Effector memory CD8-positive, alpha-beta T cell (primary cell): Measurements from ENCODE around the gene MAP3K2.

Source experiments
- ATAC-seq: fragments of 150-1000 bp; cut with Tn5 transposase; replicated peaks from 2 replicates; pipeline ENCODE4 v1.10.0; 2021; ENCODE audit warnings: mild to moderate bottlenecking, moderate library complexity
- DNase-seq, 3 experiments: peaks; one replicate each; pipeline ENCODE4 v3.0.0; 2021
- H3K27ac Mint-ChIP-seq, 2 donors: one replicate each; pipeline ENCODE4 v1.8.0; 2022; ENCODE audit warnings: mild to moderate bottlenecking in 2 of 2, mixed read lengths in 2 of 2, moderate library complexity in 2 of 2
- H3K27me3 Mint-ChIP-seq, 2 donors: one replicate each; pipeline ENCODE4 v1.8.0; 2022; ENCODE audit warnings: mixed read lengths in 2 of 2
- H3K36me3 Mint-ChIP-seq: one replicate; pipeline ENCODE4 v1.8.0; 2022; ENCODE audit warnings: mild to moderate bottlenecking, moderate library complexity, mixed read lengths; ENCODE audit not compliant: insufficient read depth
- H3K4me1 Mint-ChIP-seq, 2 donors: one replicate each; pipeline ENCODE4 v1.8.0; 2022; ENCODE audit warnings: low read depth in 2 of 2, mixed read lengths in 2 of 2
- H3K4me3 Mint-ChIP-seq, 2 donors: one replicate each; pipeline ENCODE4 v1.8.0; 2022; ENCODE audit warnings: mild to moderate bottlenecking in 2 of 2, mixed read lengths in 2 of 2, moderate library complexity in 2 of 2
- H3K9me3 Mint-ChIP-seq, 2 donors: one replicate each; pipeline ENCODE4 v1.8.0; 2022; ENCODE audit warnings: mixed read lengths in 2 of 2

Gene MAP3K2

DNA sequence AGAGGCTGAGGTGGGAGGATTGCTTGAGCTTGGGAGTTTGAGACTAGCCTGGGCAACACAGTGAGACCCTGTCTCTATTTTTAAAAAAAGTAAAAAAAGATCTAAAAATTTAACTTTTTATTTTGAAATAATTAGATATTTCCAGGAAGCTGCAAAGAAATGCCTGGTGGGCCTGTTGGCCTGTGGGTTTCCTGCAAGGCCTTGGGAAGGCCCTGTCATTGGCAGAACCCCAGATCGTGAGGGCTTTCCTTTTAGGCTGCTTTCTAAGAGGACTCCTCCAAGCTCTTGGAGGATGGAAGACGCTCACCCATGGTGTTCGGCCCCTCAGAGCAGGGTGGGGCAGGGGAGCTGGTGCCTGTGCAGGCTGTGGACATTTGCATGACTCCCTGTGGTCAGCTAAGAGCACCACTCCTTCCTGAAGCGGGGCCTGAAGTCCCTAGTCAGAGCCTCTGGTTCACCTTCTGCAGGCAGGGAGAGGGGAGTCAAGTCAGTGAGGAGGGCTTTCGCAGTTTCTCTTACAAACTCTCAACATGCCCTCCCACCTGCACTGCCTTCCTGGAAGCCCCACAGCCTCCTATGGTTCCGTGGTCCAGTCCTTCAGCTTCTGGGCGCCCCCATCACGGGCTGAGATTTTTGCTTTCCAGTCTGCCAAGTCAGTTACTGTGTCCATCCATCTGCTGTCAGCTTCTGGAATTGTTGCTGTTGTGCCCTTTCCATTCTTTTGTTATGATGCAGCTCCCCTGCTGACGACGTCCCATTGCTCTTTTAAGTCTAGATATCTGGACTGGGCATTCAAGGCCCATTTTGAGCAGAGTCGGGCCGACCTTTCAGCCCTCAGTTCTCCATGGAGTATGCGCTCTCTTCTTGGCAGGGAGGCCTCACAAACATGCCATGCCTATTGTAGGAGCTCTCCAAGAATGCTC, 37.1 kb upstream of the MAP3K2 start:
- Mint-ChIP-seq H3K4me1 (peaks cover 6 to 8% of the 10 kb centered on the region in 2 donors), H3K4me3 (no peak overlapping the region), H3K27me3 (peaks cover 44 to 65% of the 10 kb centered on the region in 2 donors), H3K36me3 (peaks cover 2% of the 10 kb centered on the region), H3K27ac (no peak overlapping the region), H3K9me3 (no peaks in the 10 kb centered on the region)
- DNase-seq, result no peak
- no peak for ATAC-seq

DNA sequence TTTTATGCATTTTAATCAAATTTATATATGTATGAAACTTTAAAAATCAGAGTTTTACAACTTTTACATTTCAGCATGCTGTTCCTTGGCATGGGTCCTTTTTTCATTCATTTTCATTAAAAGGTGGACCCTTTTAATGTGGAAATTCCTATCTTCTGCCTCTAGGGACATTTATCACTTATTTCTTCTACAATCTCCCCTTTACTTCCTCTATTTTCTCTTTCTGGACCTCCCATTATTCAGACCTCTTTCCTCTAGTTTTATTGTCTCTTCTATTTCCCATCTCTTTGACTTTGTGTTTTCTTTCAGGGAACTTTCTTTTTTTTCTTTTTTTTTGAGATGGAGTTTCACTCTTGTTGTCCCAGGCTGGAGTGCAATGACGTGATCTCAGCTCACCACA, 36.1 kb upstream of the MAP3K2 start:
- ATAC-seq (no peak), DNase-seq (no peak)
- Mint-ChIP-seq H3K4me1 (peaks cover 6 to 8% of the 10 kb centered on the region in 2 donors), H3K4me3 (peak overlapping the region; percentile 2 to 59), H3K27ac (no peak overlapping the region), H3K9me3 (no peaks in the 10 kb centered on the region), H3K36me3 (peaks cover 2% of the 10 kb centered on the region), H3K27me3 (peaks cover 44 to 66% of the 10 kb centered on the region in 2 donors)

DNA sequence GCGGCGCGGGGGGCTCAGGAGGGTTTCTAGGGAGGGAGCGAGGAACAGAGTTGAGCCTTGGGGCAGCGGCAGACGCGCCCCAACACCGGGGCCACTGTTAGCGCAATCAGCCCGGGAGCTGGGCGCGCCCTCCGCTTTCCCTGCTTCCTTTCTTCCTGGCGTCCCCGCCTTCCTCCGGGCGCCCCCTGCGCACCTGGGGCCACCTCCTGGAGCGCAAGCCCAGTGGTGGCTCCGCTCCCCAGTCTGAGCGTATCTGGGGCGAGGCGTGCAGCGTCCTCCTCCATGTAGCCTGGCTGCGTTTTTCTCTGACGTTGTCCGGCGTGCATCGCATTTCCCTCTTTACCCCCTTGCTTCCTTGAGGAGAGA, 35.7 kb upstream of the MAP3K2 start:
- Mint-ChIP-seq H3K9me3 (no peaks in the 10 kb centered on the region), H3K27me3 (peaks cover 44 to 66% of the 10 kb centered on the region in 2 donors), H3K4me3 (peak overlapping the region; percentile 2 to 59), H3K36me3 (peaks cover 2% of the 10 kb centered on the region), H3K4me1 (peaks cover 6 to 8% of the 10 kb centered on the region in 2 donors), H3K27ac (no peak overlapping the region)
- ATAC-seq, result peak; percentile 38
- DNase-seq, result no peak

DNA sequence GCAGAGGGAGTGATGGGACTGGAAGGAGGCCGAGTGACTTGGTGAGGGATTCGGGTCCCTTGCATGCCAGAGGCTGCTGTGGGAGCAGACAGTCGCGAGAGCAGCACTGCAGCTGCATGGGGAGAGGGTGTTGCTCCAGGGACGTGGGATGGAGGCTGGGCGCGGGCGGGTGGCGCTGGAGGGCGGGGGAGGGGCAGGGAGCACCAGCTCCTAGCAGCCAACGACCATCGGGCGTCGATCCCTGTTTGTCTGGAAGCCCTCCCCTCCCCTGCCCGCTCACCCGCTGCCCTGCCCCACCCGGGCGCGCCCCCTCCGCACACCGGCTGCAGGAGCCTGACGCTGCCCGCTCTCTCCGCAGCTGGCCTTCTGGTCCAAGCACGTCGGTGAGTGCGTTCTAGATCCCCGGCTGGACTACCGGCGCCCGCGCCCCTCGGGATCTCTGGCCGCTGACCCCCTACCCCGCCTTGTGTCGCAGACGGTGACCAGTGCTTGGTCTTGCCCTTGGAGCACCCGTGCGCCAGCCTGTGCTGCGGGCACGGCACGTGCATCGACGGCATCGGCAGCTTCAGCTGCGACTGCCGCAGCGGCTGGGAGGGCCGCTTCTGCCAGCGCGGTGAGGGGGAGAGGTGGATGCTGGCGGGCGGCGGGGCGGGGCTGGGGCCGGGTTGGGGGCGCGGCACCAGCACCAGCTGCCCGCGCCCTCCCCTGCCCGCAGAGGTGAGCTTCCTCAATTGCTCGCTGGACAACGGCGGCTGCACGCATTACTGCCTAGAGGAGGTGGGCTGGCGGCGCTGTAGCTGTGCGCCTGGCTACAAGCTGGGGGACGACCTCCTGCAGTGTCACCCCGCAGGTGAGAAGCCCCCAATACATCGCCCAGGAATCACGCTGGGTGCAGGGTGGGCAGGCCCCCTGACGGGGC, 35.0 kb upstream of the MAP3K2 start:
- H3K9me3 Mint-ChIP-seq, result no peaks in the 10 kb centered on the region

DNA sequence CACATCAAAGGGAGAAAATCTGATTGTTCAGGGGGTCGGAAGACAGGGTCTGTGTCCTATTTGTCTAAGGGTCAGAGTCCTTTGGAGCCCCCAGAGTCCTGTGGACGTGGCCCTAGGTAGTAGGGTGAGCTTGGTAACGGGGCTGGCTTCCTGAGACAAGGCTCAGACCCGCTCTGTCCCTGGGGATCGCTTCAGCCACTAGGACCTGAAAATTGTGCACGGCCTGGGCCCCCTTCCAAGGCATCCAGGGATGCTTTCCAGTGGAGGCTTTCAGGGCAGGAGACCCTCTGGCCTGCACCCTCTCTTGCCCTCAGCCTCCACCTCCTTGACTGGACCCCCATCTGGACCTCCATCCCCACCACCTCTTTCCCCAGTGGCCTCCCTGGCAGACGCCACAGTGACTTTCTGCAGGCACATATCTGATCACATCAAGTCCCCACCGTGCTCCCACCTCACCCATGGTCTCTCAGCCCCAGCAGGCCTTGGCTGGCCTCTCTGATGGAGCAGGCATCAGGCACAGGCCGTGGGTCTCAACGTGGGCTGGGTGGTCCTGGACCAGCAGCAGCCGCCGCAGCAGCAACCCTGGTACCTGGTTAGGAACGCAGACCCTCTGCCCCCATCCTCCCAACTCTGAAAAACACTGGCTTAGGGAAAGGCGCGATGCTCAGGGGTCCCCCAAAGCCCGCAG, 34.2 kb upstream of the MAP3K2 start:
- no peaks in the 10 kb centered on the region for H3K9me3 Mint-ChIP-seq
- H3K4me3 Mint-ChIP-seq, result peak overlapping the region; percentile 43 to 57
- no peak for ATAC-seq
- no peak for DNase-seq
- peaks cover 44 to 66% of the 10 kb centered on the region in 2 donors for H3K27me3 Mint-ChIP-seq
- H3K4me1 Mint-ChIP-seq, result peaks cover 11% of the 10 kb centered on the region in 2 donors
- H3K27ac Mint-ChIP-seq, result no peak overlapping the region
- H3K36me3 Mint-ChIP-seq, result peaks cover 2% of the 10 kb centered on the region

More for the DNA sequence above, 35.0 kb upstream of the MAP3K2 start:
- H3K4me1 Mint-ChIP-seq, result peaks cover 6 to 8% of the 10 kb centered on the region in 2 donors
- ATAC-seq (peak; percentile 78), DNase-seq (peak in 1 of 3 experiments; percentile 17)
- H3K36me3 Mint-ChIP-seq, result peaks cover 2% of the 10 kb centered on the region
- H3K27me3 Mint-ChIP-seq, result peaks cover 44 to 66% of the 10 kb centered on the region in 2 donors
- H3K27ac Mint-ChIP-seq, result no peak overlapping the region
- H3K4me3 Mint-ChIP-seq, result peak overlapping the region; percentile 57 to 59

DNA sequence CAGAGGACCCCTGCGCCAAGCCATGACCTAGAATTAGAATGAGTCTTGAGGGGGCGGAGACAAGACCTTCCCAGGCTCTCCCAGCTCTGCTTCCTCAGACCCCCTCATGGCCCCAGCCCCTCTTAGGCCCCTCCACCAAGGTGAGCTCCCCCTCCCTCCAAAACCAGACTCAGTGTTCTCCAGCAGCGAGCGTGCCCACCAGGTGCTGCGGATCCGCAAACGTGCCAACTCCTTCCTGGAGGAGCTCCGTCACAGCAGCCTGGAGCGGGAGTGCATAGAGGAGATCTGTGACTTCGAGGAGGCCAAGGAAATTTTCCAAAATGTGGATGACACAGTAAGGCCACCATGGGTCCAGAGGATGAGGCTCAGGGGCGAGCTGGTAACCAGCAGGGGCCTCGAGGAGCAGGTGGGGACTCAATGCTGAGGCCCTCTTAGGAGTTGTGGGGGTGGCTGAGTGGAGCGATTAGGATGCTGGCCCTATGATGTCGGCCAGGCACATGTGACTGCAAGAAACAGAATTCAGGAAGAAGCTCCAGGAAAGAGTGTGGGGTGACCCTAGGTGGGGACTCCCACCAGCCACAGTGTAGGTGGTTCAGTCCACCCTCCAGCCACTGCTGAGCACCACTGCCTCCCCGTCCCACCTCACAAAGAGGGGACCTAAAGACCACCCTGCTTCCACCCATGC, 33.5 kb upstream of the MAP3K2 start:
- H3K9me3 Mint-ChIP-seq, result no peaks in the 10 kb centered on the region

DNA sequence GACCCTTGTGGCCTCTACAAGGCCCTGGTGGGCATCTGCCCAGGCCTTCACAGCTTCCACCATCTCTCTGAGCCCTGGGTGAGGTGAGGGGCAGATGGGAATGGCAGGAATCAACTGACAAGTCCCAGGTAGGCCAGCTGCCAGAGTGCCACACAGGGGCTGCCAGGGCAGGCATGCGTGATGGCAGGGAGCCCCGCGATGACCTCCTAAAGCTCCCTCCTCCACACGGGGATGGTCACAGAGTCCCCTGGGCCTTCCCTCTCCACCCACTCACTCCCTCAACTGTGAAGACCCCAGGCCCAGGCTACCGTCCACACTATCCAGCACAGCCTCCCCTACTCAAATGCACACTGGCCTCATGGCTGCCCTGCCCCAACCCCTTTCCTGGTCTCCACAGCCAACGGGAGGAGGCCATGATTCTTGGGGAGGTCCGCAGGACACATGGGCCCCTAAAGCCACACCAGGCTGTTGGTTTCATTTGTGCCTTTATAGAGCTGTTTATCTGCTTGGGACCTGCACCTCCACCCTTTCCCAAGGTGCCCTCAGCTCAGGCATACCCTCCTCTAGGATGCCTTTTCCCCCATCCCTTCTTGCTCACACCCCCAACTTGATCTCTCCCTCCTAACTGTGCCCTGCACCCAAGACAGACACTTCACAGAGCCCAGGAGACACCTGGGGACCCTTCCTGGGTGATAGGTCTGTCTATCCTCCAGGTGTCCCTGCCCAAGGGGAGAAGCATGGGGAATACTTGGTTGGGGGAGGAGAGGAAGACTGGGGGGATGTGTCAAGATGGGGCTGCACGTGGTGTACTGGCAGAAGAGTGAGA, 32.5 kb upstream of the MAP3K2 start:
- H3K27ac Mint-ChIP-seq, result peak overlapping the region in 1 of 2 donors; percentile 42
- peaks cover 20 to 24% of the 10 kb centered on the region in 2 donors for H3K4me1 Mint-ChIP-seq
- peaks cover 34 to 54% of the 10 kb centered on the region in 2 donors for H3K27me3 Mint-ChIP-seq
- ATAC-seq (no peak), DNase-seq (no peak)
- H3K4me3 Mint-ChIP-seq, result no peak overlapping the region
- peaks cover 2% of the 10 kb centered on the region for H3K36me3 Mint-ChIP-seq
- no peaks in the 10 kb centered on the region for H3K9me3 Mint-ChIP-seq

More for the DNA sequence above, 33.5 kb upstream of the MAP3K2 start:
- Mint-ChIP-seq H3K36me3 (peaks cover 2% of the 10 kb centered on the region), H3K4me3 (no peak overlapping the region), H3K27me3 (peaks cover 44 to 64% of the 10 kb centered on the region in 2 donors), H3K4me1 (peaks cover 18% of the 10 kb centered on the region in 2 donors), H3K27ac (peak overlapping the region in 1 of 2 donors; percentile 42)
- no peak for ATAC-seq
- DNase-seq, result no peak

DNA sequence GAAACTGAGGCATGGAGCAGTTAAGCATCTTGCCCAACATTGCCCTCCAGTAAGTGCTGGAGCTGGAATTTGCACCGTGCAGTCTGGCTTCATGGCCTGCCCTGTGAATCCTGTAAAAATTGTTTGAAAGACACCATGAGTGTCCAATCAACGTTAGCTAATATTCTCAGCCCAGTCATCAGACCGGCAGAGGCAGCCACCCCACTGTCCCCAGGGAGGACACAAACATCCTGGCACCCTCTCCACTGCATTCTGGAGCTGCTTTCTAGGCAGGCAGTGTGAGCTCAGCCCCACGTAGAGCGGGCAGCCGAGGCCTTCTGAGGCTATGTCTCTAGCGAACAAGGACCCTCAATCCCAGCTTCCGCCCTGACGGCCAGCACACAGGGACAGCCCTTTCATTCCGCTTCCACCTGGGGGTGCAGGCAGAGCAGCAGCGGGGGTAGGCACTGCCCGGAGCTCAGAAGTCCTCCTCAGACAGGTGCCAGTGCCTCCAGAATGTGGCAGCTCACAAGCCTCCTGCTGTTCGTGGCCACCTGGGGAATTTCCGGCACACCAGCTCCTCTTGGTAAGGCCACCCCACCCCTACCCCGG, 31.8 kb upstream of the MAP3K2 start:
- ATAC-seq (no peak), DNase-seq (no peak)
- H3K36me3 Mint-ChIP-seq, result peaks cover 2% of the 10 kb centered on the region
- H3K4me3 Mint-ChIP-seq, result no peak overlapping the region
- H3K9me3 Mint-ChIP-seq, result no peaks in the 10 kb centered on the region
- H3K27me3 Mint-ChIP-seq, result peaks cover 32 to 47% of the 10 kb centered on the region in 2 donors
- H3K4me1 Mint-ChIP-seq, result peaks cover 20 to 24% of the 10 kb centered on the region in 2 donors
- no peak overlapping the region for H3K27ac Mint-ChIP-seq

DNA sequence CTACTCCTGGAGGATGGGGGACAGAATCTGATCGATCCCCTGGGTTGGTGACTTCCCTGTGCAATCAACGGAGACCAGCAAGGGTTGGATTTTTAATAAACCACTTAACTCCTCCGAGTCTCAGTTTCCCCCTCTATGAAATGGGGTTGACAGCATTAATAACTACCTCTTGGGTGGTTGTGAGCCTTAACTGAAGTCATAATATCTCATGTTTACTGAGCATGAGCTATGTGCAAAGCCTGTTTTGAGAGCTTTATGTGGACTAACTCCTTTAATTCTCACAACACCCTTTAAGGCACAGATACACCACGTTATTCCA, 31.3 kb upstream of the MAP3K2 start:
- Mint-ChIP-seq H3K9me3 (no peaks in the 10 kb centered on the region), H3K4me3 (no peak overlapping the region), H3K36me3 (no peaks in the 10 kb centered on the region), H3K27me3 (peaks cover 29 to 43% of the 10 kb centered on the region in 2 donors), H3K4me1 (peaks cover 19 to 24% of the 10 kb centered on the region in 2 donors), H3K27ac (no peak overlapping the region)
- ATAC-seq (no peak), DNase-seq (no peak)

DNA sequence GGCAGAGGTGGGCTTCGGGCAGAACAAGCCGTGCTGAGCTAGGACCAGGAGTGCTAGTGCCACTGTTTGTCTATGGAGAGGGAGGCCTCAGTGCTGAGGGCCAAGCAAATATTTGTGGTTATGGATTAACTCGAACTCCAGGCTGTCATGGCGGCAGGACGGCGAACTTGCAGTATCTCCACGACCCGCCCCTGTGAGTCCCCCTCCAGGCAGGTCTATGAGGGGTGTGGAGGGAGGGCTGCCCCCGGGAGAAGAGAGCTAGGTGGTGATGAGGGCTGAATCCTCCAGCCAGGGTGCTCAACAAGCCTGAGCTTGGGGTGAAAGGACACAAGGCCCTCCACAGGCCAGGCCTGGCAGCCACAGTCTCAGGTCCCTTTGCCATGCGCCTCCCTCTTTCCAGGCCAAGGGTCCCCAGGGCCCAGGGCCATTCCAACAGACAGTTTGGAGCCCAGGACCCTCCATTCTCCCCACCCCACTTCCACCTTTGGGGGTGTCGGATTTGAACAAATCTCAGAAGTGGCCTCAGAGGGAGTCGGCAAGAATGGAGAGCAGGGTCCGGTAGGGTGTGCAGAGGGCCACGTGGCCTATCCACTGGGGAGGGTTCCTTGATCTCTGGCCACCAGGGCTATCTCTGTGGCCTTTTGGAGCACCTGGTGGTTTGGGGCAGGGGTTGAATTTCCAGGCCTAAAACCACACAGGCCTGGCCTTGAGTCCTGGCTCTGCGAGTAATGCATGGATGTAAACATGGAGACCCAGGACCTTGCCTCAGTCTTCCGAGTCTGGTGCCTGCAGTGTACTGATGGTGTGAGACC, 30.7 kb upstream of the MAP3K2 start, which contains the start of gene PROC:
Gene PROC (plus strand): TSS at position 128 of the 812 bp plus-strand sequence. CDS start 1,516 bp downstream, outside the sequence.
- ATAC-seq (no peak), DNase-seq (no peak)
- Mint-ChIP-seq H3K4me3 (peak within 1 kb of the TSS; percentile 83 to 91), H3K4me1 (peaks cover 13 to 24% of the 10 kb centered on the region in 2 donors), H3K36me3 (no peaks in the 10 kb centered on the region), H3K9me3 (no peaks in the 10 kb centered on the region), H3K27me3 (peaks cover 24 to 37% of the 10 kb centered on the region in 2 donors), H3K27ac (peak within 1 kb of the TSS in 1 of 2 donors; percentile 41)

DNA sequence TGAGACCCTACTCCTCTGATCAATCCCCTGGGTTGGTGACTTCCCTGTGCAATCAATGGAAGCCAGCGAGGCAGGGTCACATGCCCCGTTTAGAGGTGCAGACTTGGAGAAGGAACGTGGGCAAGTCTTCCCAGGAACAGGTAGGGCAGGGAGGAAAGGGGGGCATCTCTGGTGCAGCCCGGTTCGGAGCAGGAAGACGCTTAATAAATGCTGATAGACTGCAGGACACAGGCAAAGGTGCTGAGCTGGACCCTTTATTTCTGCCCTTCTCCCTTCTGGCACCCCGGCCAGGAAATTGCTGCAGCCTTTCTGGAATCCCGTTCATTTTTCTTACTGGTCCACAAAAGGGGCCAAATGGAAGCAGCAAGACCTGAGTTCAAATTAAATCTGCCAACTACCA, 29.6 kb upstream of the MAP3K2 start:
- Mint-ChIP-seq H3K27ac (peak overlapping the region in 1 of 2 donors; percentile 41), H3K36me3 (no peaks in the 10 kb centered on the region), H3K4me1 (peaks cover 12 to 22% of the 10 kb centered on the region in 2 donors), H3K27me3 (peaks cover 14 to 26% of the 10 kb centered on the region in 2 donors), H3K9me3 (no peaks in the 10 kb centered on the region), H3K4me3 (peak overlapping the region; percentile 83 to 91)
- DNase-seq, result no peak
- ATAC-seq, result no peak
